SJCRH30 (cell line): ENCODE measurements around the gene CCL8. TPM values are rescaled to one million over a fixed set of nuclear protein-coding genes. Genes with fewer than 3 reads are reported as not detected.

ENCODE experiments used
- DNase-seq, 2 experiments: peaks; one replicate each; pipeline ENCODE4 v3.0.0-alpha.2; 2015 to 2020
- H3K27ac ChIP-seq: fragments of 250-450 bp; sonication (Bioruptor Pico); 2 replicates; pipeline ENCODE4 v1.5.1; 2020; ENCODE audit warnings: mild to moderate bottlenecking, moderate library complexity
- H3K27me3 ChIP-seq: fragments of 250-450 bp; sonication (Bioruptor Pico); 2 replicates; pipeline ENCODE4 v1.5.1; 2020; ENCODE audit warnings: mild to moderate bottlenecking, moderate library complexity
- H3K36me3 ChIP-seq: fragments of 250-450 bp; sonication (Bioruptor Pico); 2 replicates; pipeline ENCODE4 v1.5.1; 2020; ENCODE audit warnings: mild to moderate bottlenecking, moderate library complexity
- H3K4me1 ChIP-seq: fragments of 250-450 bp; sonication (Bioruptor Pico); 2 replicates; pipeline ENCODE4 v1.5.1; 2020; ENCODE audit warnings: mild to moderate bottlenecking, moderate library complexity
- H3K4me3 ChIP-seq: fragments of 250-450 bp; sonication (Bioruptor Pico); 2 replicates; pipeline ENCODE4 v1.5.1; 2020; ENCODE audit warnings: mild to moderate bottlenecking, moderate library complexity
- H3K9me3 ChIP-seq: fragments of 250-450 bp; sonication (Bioruptor Pico); replicated peaks from 2 replicates; pipeline ENCODE4 v1.5.1; 2020; ENCODE audit warnings: mild to moderate bottlenecking, moderate library complexity
- total RNA-seq: library from RNA; depleted of rRNA; stranded (reverse); fragments of >200 nt; shearing (Covaris generic); gene quantifications from 2 replicates; pipeline ENCODE4 v1.2.3, GENCODE V29; 2014; rRNA removed

CCL8 gene
- total RNA-seq: not detected in 2 replicates

- DNase-seq: peak in 1 of 2 experiments; percentile 9
- Histone ChIP-seq H3K27ac (no peak within 1 kb of the TSS), H3K36me3 (no peaks in the 10 kb centered on the region), H3K4me3 (no peak within 1 kb of the TSS), H3K27me3 (0 out of 2 replicates have a peak, but pooled peaks cover 8% of the 10 kb centered on the region), H3K4me1 (no peaks in the 10 kb centered on the region), H3K9me3 (no peaks in the 10 kb centered on the region)
Measured at GRCh38 chr17:34319039-34319483, at the start of gene CCL8. TSS of gene CCL8 (plus strand) at chr17:34319435. CDS start at chr17:34319502, 67 bp downstream.

DNA sequence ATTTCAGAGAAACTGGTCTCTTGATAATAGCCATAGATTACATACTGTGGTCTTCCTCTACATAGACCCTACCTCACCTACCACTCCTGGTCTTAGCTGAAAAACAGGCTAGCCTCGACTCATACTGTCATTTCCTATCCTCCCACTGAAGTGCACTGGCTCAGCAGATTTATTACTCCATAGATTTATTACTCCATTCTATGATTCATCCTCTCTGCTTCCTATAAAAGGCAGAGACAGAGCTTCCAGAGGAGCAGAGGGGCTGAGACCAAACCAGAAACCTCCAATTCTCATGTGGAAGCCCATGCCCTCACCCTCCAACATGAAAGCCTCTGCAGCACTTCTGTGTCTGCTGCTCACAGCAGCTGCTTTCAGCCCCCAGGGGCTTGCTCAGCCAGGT lies 49.3 kb upstream of the CCL8 start, which contains the start of gene CCL7:
Gene CCL7, plus strand, starts transcription at position 253 of the 400 bp plus-strand sequence. Its CDS starts 70 bp downstream, at position 323.
- H3K4me1 ChIP-seq: no peaks in the 10 kb centered on the region
- H3K27me3 ChIP-seq: peaks cover 9% of the 10 kb centered on the region
- H3K36me3 ChIP-seq: no peaks in the 10 kb centered on the region
- H3K9me3 ChIP-seq: no peaks in the 10 kb centered on the region
- H3K4me3 ChIP-seq: no peak within 1 kb of the TSS
- no peak for DNase-seq
- H3K27ac ChIP-seq: no peak within 1 kb of the TSS

DNA sequence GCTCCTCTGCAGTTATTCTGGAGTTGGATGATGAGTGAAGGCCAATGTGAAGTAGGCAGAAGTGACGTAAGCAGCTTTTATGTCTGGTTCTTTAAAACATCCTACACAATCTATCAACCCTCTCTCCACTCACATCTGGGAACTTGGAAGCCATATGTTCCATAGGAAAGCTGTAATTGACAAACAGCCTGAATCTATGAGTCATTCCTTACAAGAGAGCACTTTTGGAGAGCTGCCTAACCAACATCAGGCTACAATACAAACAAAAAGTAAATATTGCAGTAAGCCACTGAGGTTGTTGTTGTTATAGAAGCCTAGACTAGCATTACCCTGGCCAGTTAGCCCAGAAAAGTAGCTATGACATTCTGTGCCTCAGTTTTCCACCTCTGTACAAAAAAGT lies 43.4 kb upstream of the CCL8 start:
- H3K9me3 ChIP-seq: no peaks in the 10 kb centered on the region
- no peaks in the 10 kb centered on the region for H3K27me3 ChIP-seq
- no peak for DNase-seq
- H3K4me3 ChIP-seq: no peak overlapping the region
- no peaks in the 10 kb centered on the region for H3K36me3 ChIP-seq
- no peak overlapping the region for H3K27ac ChIP-seq
- peaks cover 7% of the 10 kb centered on the region; the same call in 1 of the 2 replicates for H3K4me1 ChIP-seq

GRCh38 chr17:34276826-34277225 lies 42.4 kb upstream of the CCL8 start:
- no peak overlapping the region for H3K4me3 ChIP-seq
- peaks cover 7% of the 10 kb centered on the region; the same call in 1 of the 2 replicates for H3K4me1 ChIP-seq
- DNase-seq: no peak
- no peaks in the 10 kb centered on the region for H3K27me3 ChIP-seq
- no peaks in the 10 kb centered on the region for H3K9me3 ChIP-seq
- no peak overlapping the region for H3K27ac ChIP-seq
- H3K36me3 ChIP-seq: no peaks in the 10 kb centered on the region

DNA sequence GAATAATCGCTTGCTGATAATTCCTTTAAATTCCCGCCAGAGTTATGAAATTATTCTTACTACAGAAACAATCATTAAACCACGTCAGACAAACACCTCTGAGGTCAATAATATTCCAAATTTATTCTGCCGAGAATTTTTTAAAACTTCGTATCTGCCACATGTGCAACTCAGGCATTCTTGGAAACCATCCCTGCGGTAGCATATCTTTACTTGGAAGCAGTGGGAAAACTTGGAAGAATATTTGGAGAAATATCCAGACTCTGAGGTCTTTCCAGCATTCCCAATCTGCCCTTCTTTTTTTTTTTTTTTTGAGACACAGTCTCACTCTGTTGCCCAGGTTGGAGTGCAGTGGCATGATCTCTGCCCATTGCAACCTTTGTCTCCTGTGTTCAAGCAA lies 35.7 kb upstream of the CCL8 start:
- Histone ChIP-seq H3K4me3 (no peak overlapping the region), H3K27me3 (peaks cover 6% of the 10 kb centered on the region; the same call in 1 of the 2 replicates), H3K4me1 (no peaks in the 10 kb centered on the region), H3K9me3 (no peaks in the 10 kb centered on the region), H3K36me3 (no peaks in the 10 kb centered on the region), H3K27ac (no peak overlapping the region)
- no peak for DNase-seq

DNA sequence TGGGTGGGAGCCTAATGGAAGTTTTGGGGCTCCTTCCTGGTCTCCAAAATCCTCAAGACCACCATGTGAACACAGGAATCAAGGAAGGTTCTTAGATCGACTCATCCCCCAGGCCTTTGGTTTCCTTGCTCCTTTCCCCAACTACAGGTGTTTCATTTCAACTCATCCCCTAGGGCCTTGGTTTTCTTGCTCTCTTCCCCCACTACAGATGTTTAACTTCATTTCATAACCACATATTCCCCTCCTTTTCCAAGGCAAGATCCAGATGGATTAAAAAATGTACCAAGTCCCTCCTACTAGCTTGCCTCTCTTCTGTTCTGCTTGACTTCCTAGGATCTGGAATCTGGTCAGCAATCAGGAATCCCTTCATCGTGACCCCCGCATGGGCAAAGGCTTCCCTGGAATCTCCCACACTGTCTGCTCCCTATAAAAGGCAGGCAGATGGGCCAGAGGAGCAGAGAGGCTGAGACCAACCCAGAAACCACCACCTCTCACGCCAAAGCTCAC lies 33.9 kb upstream of the CCL8 start, which contains the start of gene CCL11:
Gene CCL11, plus strand, starts transcription at position 457 of the 507 bp plus-strand sequence. CDS start 67 bp downstream, outside the sequence.
- H3K27ac ChIP-seq: no peak within 1 kb of the TSS
- H3K4me1 ChIP-seq: no peaks in the 10 kb centered on the region
- H3K27me3 ChIP-seq: peaks cover 6% of the 10 kb centered on the region; the same call in 1 of the 2 replicates
- no peaks in the 10 kb centered on the region for H3K9me3 ChIP-seq
- H3K36me3 ChIP-seq: no peaks in the 10 kb centered on the region
- no peak within 1 kb of the TSS for H3K4me3 ChIP-seq
- no peak for DNase-seq

GRCh38 chr17:34287875-34288274 lies 31.4 kb upstream of the CCL8 start:
- Histone ChIP-seq H3K4me3 (no peak overlapping the region), H3K4me1 (no peaks in the 10 kb centered on the region), H3K27ac (no peak overlapping the region), H3K27me3 (peaks cover 6% of the 10 kb centered on the region; the same call in 1 of the 2 replicates), H3K36me3 (no peaks in the 10 kb centered on the region), H3K9me3 (no peaks in the 10 kb centered on the region)
- DNase-seq: no peak

DNA sequence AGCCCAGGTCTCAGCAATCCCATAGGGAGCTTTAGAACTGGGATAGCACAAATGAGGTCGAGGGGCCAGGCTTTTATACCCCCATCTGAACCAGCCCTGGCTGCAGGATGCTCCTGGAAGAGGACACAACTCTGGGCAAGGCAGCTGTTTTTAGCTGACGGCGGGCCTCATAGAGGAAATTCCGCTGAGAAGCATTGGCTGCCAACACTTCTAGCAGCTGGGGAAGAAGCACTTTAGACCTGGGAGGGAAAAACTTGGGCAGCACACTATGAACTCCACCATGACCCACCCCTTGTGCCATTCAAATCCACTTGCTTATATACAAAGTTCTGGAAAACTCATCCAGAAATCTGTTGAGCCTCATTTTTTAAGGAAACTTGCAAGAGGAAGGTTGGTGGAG lies 28.6 kb upstream of the CCL8 start:
- Histone ChIP-seq H3K36me3 (no peaks in the 10 kb centered on the region), H3K4me1 (no peaks in the 10 kb centered on the region), H3K27me3 (peaks cover 6% of the 10 kb centered on the region; the same call in 1 of the 2 replicates), H3K4me3 (no peak overlapping the region), H3K9me3 (no peaks in the 10 kb centered on the region), H3K27ac (no peak overlapping the region)
- no peak for DNase-seq

DNA sequence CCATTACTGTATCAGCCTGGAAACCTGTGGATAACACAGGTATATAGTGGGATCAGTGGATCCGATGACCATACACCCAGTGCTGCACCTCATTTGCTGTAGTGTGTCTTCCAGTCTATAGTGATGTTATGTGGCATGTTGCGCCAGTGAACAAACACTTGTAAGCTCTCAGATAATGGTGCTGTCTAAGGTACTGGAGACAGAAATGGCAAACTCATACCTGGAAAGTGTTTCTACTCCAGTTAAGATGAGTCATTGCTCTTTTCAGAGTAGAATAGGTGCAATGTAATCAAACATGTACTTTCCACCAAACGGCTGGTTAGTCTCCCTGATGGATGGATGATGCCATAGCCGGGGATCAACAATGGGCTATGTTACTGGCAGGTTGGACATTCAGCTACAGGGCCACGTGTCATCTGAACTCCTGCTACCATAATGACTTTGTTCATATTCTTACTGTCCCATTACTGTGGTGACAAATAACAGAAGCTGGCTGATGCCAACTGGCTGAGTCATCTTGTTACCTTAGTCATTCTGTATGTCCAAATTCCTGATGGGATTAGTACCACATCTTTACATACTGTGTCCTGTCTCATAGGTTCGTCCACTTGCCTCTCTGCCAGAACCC lies 27.4 kb upstream of the CCL8 start:
- DNase-seq: no peak
- peaks cover 3% of the 10 kb centered on the region; the same call in 1 of the 2 replicates for H3K27me3 ChIP-seq
- H3K27ac ChIP-seq: no peak overlapping the region
- H3K9me3 ChIP-seq: no peaks in the 10 kb centered on the region
- no peaks in the 10 kb centered on the region for H3K36me3 ChIP-seq
- H3K4me1 ChIP-seq: no peaks in the 10 kb centered on the region
- no peak overlapping the region for H3K4me3 ChIP-seq

DNA sequence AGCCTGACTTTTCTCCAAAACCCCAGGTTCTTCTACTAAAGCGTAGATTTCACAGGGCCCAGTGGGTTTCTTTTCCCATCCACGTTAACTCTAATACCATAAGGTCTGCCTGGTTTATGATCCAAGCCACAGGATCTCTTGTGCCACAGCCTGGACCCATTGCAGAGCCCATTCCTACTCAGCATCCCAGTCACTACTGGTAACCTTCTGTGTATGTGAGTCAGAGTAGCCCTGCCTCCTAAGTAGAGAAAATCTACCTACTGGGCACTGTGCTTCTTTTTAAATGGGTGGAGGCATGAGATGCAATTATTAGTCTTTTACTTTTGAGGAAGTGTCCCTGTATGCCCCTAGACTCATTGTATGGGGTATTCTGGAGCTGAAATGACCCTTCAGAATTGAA lies 20.2 kb upstream of the CCL8 start:
- DNase-seq: no peak
- Histone ChIP-seq H3K4me3 (no peak overlapping the region), H3K27ac (no peak overlapping the region), H3K4me1 (peaks cover 16% of the 10 kb centered on the region), H3K27me3 (0 out of 2 replicates have a peak, but pooled peaks cover 3% of the 10 kb centered on the region), H3K9me3 (no peaks in the 10 kb centered on the region), H3K36me3 (no peaks in the 10 kb centered on the region)

DNA sequence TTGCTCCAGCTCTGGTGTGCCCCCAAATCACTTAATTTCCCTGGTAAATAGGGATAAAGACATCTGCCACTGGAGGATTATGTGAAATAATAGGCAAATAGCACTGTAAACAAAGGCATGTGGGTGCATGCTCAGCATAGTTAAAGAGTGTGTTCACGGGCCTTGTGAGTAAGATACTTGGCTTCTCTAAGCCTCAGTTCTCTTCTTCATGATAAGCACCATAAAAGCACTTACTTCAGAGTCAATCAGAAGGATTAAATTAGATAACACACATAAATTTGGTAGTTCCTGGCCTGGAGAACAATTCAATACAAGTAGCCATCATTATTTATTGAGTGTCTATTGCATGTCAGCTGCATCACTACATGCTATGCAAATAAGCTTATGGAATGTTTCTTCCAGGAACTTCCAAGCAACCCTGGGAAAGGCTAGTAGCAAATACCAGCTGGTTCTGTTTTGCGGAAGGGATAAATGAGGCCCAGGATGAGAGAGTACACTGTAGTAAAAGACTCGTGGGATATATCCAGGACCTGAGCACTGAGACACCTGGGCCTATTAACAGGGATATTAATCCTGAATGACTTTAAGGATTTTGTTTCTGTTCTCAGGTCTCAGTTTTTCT lies 19.2 kb upstream of the CCL8 start:
- Histone ChIP-seq H3K4me3 (no peak overlapping the region), H3K27me3 (0 out of 2 replicates have a peak, but pooled peaks cover 3% of the 10 kb centered on the region), H3K4me1 (peaks cover 16% of the 10 kb centered on the region), H3K9me3 (no peaks in the 10 kb centered on the region), H3K27ac (peak overlapping the region; percentile 30), H3K36me3 (no peaks in the 10 kb centered on the region)
- peak in 1 of 2 experiments; percentile 11 for DNase-seq

- Histone ChIP-seq H3K27me3 (0 out of 2 replicates have a peak, but pooled peaks cover 3% of the 10 kb centered on the region), H3K4me1 (peaks cover 16% of the 10 kb centered on the region), H3K27ac (peak overlapping the region; percentile 30), H3K9me3 (no peaks in the 10 kb centered on the region), H3K4me3 (no peak overlapping the region), H3K36me3 (no peaks in the 10 kb centered on the region)
- DNase-seq: peak; percentile 29 to 48
Measured at GRCh38 chr17:34300652-34301370, 18.4 kb upstream of the CCL8 start.

DNA sequence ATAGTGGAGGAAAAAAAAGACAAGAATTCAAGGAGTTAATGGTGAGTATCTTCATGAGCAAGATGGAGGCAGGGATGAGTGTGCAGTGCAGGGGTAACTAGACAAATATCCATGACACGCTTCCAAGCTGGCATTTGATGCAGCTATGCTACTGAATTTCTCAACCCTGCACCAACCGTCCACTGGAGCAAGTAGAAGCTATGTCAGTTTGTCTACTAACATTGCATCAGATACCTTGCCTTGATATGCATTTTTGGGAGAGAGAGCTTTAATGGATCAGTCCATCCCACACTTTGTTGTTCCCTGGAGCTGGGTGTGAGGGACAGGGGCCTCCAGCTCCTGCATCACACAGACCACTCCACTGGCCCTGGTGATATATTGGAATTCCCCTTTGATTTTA lies 17.2 kb upstream of the CCL8 start:
- H3K4me3 ChIP-seq: no peak overlapping the region
- peaks cover 16% of the 10 kb centered on the region for H3K4me1 ChIP-seq
- no peak for DNase-seq
- 0 out of 2 replicates have a peak, but pooled peaks cover 3% of the 10 kb centered on the region for H3K27me3 ChIP-seq
- H3K27ac ChIP-seq: no peak overlapping the region
- no peaks in the 10 kb centered on the region for H3K36me3 ChIP-seq
- no peaks in the 10 kb centered on the region for H3K9me3 ChIP-seq

- Histone ChIP-seq H3K4me1 (peaks cover 16% of the 10 kb centered on the region), H3K27ac (no peak overlapping the region), H3K4me3 (no peak overlapping the region), H3K36me3 (no peaks in the 10 kb centered on the region), H3K27me3 (peaks cover 3% of the 10 kb centered on the region; the same call in 1 of the 2 replicates), H3K9me3 (no peaks in the 10 kb centered on the region)
- DNase-seq: no peak
Measured at GRCh38 chr17:34302636-34303035, 16.6 kb upstream of the CCL8 start.
